K562 (cell line): Measurements from ENCODE around the gene KIF27.
"Not testable (repeated sequence)": the region's sequence is repeated elsewhere in the genome, so short reads cannot be mapped to it uniquely, and the experiment has no call there.

Experiments
- CTCF ChIP-seq, 3 experiments: IDR thresholded peaks in 2 of 3; conservative IDR thresholded peaks in 1 of 3; 2 replicates each; pipeline ENCODE4 v1.5.1; 2011 to 2012; ENCODE audit warnings: low read length in 3 of 3, mild to moderate bottlenecking in 3 of 3, control low read depth in 2 of 3, improper control_type of control experiment in 1 of 3, inconsistent platforms in 1 of 3, low read depth in 1 of 3, mixed read lengths in 1 of 3, moderate library complexity in 1 of 3; ENCODE audit not compliant: insufficient read depth in 2 of 3
- ETV6 ChIP-seq, 3 experiments: fragments of 150-350 bp in 1 of 3; sonication (generic) in 1 of 3; formaldehyde crosslinking in 1 of 3; IDR thresholded peaks; 2 replicates each; pipeline versions ENCODE4 v1.6.1 to v1.8.0; 2014 to 2022; ENCODE audit warnings: borderline replicate concordance in 2 of 3, low read depth in 2 of 3, antibody characterized with exemption in 1 of 3, low read length in 1 of 3, mild to moderate bottlenecking in 1 of 3, missing genetic modification reagents in 1 of 3
- ZBTB17 ChIP-seq: fragments of 450-650 bp; formaldehyde crosslinking; IDR thresholded peaks from 2 replicates; pipeline ENCODE4 v1.4.0; 2020; ENCODE audit warnings: mild to moderate bottlenecking

GRCh38 chr9:83815120-83815519 is 106.1 kb downstream of the KIF27 start:
- TF ChIP-seq ZBTB17; CTCF (IDR thresholded peaks at IDR 0.05 in 2 of 3, conservative IDR thresholded peaks at IDR 0.05 in 1 of 3; ENCODE audit: insufficient read depth in 2 of 3, low read depth in 1 of 3, low read length in 3 of 3); ETV6 (IDR thresholded peaks at IDR 0.05; ENCODE audit: borderline replicate concordance in 1 of 2, low read depth in 2 of 2, low read length in 1 of 2); ETV6 (CRISPR knock-in tag; IDR thresholded peaks at IDR 0.05; ENCODE audit: borderline replicate concordance): not testable (repeated sequence)
